T-helper 2 cell treated with Interferon-gamma antibody and Interleukin-4, amounts not matched to agents 100 ng/mL and 5 ng/mL, for 36 hours (primary cell): ENCODE results near the gene IRF2BPL. TPM values are rescaled to one million over a fixed set of nuclear protein-coding genes. Genes with fewer than 3 reads are reported as not detected.

Experiments used
- intact Hi-C: fragments of 100-400 bp; cut with micrococcal nuclease; formaldehyde crosslinking; loops from one replicate; pipeline ENCODE4 v1.15.1; 2023
- total RNA-seq: library from RNA; stranded (reverse); gene quantifications from 2 replicates; pipeline ENCODE4 v1.2.3, GENCODE V29; 2022

The IRF2BPL gene
- total RNA-seq, 1 donor from 2014 or later: 27.1 TPM

DNA sequence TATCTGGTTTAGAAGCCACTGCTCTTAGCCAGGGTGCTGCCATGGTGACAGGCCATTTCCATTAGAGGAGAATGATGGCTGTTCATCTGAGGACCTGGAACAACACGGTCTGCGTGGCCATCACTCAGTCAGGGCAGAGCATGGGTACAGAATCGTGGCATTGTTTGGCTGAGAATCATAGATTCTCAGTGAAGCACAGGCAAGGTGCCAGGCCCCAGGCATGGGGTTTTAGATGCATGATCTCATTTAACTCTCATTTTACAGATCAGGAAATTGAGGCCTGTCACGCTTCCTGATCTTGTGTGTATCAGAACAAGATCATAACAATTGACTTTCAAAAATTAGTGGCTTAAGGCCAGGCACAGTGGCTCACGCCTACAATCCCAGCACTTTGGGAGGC is 26.8 kb upstream of the IRF2BPL start:
- intact Hi-C loops: no loop called here

DNA sequence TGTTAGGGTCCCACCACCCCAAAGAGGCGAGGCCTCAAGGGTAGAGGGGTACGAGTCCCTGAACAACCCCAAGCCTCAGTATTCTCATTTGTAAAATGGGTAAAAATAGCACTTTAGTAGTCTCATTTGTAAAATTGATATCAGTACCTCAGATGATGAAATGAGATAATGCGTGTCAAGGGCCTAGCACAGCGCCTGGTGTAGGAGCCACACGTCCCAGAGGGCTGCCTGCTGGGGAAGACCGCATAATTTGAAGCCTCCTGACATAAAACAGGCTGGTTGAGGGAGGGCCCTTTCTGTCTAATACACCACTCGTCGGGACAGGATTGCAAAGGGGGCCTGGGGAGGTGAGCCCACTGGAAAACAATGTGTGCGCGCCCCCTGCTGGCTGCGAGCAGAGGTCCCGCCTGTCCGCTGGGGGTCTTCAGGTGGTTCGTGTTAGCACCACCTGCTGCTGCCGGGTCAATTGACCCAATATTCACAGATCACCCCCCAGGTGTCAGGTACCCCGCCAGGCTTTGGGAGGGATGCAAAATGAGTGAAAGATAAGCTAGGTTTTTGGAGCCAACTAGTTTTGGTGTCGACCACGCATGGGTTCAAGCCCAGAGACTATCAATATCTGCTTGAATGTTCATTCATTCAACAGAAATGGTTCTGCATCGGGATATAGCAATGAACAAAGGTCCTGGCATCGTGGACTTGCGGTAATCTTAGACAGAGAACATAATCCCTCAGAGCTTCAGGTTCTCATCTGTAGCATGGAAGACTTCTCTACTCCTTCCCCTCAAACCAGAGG is 24.7 kb upstream of the IRF2BPL start:
- intact Hi-C loops: loop anchor here (1.0 to 2.0 kb wide), 3 partner anchors 24 to 177 kb away; partner anchors contain the start of gene IRF2BPL

DNA sequence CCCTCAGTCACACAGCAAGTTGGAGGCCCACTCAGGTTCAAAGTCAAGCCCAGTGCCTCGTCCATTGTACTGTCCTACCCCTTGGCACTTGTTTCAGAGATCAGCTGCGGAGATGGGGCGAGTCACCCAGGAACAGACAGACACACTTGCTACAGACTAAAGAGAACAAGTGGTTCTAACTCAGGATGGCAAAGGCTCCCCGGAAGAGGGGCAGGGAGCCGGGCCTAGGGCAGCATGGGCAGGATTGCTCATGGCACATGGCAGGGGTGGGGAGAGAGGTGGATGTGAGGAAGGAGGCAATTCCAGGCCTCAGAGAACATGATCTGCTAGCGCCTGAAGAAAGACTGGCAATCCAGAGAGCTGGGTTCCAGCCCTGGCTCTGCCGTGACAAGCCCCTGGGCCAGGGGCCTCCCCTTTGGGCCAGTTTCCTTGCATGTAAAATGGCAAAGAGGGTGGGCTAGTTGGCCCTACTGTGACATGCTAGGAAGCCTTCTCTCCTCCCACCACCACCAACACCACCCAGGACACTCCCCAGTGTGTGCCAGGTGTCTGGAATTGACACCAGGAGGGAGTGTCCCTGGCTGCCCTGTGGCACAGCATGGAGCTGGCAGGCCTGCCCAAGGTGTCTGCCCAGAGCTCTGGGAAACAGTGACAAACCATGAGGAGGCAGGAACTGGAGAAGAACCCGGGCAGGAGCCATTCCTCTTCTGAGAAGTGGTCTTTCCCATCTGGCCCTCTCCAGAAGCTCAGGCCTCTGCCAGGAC is 24.0 kb upstream of the IRF2BPL start:
- intact Hi-C loops: loop anchor here (1.0 to 2.0 kb wide), 3 partner anchors 24 to 176 kb away; partner anchors contain the start of gene IRF2BPL

DNA sequence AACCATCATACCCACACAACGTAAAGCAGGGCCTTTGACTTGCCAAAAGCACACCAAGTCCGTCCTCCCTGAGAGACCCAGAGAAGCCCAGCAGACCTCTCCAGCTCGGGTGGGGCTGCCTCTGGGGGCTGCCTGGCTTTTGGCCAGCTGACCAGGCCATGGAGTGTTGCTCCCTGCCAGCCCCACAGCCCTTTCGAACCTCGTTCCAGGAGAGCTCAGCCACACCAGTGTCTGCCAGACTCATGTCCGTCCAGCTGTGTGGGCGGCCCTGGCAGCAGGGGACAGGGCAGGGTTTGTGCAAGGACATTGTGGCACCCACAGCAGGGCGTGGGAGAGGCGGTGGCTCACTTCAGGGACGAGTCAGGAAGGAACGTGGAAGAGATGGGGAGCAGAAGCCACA is 22.6 kb upstream of the IRF2BPL start:
- intact Hi-C loops: no loop called here

DNA sequence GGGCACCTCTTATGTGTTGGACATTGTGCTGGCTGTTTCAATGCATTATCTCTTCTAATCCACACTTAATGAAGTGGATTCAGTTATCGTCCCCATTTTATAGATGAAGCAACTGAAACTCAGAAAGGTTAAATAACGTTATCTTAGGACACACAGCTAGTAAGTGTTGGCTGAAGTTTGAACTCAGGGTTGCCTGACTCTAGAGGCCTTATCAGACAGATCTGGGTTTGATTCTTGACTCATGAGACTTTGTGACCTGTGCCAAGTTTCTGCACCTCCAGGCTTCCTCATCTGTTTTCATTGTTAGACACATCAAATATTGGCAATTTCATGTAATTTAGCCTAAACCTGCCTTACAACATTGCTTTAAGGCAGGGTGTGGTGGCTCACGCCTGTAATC is 18.2 kb upstream of the IRF2BPL start:
- intact Hi-C loops: no loop called here

DNA sequence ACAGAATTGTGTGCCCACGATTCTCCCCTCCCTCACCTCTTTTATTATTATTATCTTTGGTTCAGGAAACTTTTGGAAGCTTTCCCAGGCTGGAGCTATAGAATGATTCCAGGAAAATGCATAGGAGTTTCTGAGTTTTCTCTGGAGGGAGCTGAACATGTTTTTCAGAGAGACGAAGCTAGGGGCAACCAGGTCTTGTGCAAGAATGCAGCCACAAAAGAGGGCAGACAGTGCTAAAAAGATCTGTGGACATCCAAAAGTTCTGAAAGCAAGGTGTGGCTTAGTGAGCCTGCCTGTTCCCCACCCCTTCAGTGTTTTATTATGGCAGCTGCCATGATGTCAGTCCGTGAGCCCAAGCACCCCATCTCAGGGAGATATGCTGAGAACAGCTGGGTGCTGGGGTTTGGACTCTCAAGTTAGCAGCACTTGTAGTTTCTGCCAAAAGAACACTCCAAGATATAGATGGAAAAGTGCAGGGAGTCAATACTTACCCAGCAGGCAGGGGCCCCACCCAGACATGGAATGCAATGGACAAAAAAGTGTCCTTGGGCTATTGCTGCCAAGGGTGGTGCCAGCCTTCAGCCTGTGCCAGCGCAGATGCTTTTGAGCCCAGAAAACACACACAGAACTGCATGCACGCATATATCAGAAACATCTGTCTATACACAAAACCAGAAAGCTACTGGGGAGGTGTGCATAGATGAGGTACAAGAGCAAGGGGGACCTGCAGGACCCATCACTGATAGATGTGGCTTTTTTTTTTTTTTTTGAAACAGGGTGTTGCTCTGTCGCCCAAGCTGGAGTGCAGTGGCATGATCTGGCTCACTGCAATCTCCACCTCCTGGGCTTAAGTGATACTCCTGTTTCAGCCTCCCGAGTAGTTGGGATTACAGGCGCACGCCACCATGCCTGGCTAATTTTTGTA is 17.0 kb upstream of the IRF2BPL start:
- intact Hi-C loops: no loop called here

DNA sequence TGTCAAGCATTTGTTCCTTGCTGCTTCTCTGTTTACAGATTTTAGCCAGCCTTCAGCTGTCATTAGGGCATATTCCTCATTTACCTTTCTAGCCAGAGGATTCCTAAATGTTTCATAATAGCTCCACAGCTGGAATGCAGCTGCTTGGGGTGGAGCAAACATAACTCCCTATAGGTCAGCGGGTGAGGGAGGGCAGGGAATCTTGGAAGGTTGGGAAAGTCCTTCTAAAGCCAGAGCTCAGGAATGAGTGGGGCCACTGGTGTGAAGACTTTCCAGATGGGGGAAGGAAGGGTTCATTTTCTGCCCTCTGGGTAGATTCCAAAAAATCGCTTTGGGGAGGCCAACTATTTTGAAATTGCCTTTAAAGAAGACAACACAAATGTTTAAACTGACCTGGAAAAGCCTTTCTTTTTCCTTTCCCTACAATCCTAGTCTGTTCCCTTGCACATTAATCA is 16.3 kb upstream of the IRF2BPL start:
- intact Hi-C loops: loop anchor here (5.0 kb wide), 1 partner anchor 52 kb away; the partner anchor contains the start of gene CIPC

DNA sequence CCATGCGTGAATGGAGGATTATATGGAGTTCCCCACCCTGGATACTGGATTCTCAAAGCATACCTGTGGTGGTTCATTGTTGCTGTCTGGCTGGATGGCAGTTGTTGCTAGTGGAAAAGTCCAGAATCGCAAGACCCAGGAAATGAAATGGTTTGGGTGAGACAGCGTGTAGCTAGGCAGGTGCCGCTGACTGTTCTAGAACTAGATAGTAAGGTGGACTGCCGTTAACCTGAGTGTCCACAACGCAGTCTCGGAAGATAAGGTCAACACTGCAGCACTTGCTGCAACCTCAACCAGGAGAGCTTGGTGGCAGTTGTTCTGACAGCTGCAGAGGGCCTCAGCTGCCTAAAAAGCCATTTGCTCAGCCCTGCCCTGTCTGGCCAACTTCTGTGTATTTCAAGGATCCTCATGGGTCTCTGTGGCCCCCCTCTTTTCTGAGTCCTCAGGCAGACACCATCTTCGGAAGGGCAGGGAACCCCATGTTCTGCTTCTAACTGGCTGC is 15.5 kb upstream of the IRF2BPL start:
- intact Hi-C loops: loop anchor here (5.0 kb wide), 1 partner anchor 53 kb away; the partner anchor contains the start of gene CIPC

DNA sequence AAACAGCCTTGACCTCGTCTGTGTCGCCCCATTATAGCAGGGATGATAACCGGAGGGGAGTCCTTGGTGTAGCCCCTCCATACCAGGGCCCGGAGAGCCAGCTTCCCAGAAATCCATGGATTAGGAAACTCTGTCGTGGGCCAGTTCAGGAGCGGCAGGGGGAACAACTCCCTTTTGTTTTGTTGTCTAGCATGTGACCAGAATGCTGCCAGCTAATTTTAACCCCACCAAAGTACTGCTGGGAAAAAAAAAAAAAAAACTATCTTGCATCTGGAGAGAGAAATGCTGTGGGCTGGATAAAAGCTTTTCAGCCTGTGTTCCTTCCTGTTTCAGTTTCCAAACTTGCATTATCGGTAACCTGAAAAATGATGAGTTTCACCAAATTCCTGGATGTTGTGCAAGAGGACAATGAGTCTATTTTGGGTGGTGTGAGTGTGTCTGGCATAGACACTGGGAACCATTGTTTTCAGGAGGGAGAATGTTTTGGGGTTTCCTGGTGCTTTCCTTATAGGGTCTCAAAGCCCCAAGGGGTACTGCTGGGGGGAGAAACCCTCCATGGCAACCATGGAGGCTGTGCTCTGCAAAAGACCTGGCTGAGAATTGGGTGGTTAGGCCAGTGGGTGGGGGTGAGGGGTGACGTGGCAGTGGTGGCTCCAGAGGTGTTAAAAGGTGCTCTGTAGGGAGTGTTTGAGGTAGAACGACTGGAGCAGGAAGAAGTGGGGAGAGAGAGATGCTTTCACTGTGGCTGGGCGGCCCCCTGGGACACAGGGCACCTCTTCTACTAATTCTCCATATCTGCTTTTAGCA is 14.9 kb upstream of the IRF2BPL start:
- intact Hi-C loops: loop anchor here (5.0 kb wide), 1 partner anchor 54 kb away; the partner anchor contains the start of gene CIPC

DNA sequence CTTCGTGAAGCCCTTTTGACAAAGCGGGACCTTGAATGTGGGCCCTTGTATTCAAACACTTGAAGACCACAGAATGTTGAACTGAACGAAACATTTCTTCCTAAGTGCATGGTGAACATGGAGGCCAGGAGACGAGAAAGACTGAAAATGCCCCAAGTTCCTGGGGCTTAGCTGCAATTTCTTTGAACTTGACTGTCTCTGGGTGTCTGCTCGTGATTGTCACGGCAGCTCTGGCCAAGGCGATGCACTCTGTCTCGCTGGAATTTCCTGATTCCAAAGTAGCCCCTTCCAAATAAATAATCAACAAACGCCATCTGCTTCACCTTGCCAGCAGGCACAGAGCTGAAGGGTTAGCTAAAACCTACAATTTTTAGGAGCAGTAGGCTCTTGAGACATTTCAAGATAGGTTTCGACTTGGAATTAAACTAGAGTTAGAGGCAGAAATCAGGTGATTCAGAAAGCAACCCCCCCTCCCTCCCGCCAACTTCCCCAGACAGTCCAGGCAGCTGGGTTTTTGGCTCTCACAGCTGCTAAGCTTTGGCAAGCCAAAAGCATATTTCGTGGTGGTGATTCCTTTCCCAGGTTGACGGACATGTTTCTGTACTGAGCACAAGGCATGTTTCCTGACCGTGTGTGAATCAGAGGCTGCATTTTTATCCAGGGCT is 13.5 kb upstream of the IRF2BPL start:
- intact Hi-C loops: loop anchor here (2.0 to 5.0 kb wide), 2 partner anchors 55 to 719 kb away; partner anchors contain the start of genes CIPC and SNW1

DNA sequence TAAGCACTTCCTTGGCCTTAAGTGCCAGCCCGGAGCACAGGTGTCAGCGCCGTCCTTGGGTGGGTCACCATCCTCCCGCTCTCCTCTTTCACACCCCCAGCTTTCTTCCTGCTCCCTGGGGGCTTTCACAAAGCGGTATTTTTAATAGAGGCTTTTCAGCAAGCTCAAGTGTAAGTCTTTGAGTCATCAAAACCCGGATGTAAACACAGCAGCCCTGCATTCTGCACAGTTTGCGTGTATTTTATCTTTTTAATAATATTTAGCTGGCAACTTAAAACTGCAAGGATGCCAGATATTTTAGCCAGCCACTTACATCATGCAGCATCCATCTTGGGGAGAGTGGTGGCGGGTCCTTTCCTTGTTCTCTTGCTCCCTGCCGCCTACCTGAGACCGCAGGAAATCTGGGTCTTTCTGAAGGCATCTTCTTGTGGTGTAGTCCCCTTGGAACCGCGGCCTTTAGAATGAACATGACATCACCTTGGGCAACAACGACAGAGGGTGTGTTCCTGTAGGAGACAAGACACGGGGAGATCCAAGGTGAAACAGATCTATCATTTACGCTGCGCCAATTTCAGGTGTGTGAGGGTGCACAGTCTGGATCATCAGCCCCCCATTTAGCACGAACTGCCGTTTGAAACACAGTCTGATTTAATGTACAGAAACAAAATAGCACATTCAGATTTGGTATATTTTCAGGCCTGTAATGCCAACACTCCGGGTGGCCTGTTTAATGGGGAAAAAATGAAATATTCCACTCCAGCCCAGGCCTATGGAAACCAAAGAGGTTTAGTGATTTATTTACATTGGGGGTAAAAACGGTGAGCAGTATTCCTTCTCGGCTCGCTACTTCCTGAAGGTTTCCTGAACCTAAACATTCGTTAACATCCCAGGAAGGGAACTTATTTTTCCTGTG is 12.5 kb upstream of the IRF2BPL start:
- intact Hi-C loops: loop anchor here (1.0 to 5.0 kb wide), 6 partner anchors 9 to 720 kb away; partner anchors contain the start of genes CIPC, IRF2BPL and SNW1

DNA sequence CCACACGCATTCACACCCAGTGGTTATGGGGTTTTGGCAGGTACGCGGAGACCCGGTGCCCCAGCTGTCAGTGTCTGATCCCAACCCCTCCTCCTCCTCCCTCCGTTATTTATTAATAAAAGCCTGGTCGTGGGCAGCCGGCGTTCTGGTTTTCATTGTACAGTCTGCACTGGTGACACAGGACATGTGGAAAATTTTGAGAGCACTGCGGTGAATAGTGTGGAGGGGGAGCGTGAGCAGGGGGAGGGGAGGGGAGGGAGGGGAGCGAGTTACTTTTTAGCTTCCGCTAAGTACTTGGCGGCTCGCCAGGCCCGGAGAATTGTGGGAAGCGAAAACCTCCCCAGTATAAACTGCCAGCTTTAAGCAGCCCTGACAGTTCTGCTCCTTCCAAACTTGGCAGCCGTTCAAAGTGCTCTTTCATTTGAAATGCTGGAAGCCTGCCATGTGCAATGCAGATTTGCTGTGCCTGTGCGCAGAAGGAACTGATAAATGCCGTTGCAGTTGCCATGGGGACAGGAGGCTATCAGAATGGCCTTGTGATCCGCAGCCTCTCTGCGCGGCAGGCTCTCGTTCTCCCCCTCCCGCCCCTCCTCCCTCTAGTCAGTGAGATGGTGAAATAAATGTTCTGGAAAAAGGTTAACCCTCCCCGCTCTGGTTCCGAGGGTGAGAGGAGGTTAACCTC is 11.7 kb upstream of the IRF2BPL start:
- intact Hi-C loops: loop anchor here (1.0 to 5.0 kb wide), 6 partner anchors 8 to 721 kb away; partner anchors contain the start of genes CIPC, IRF2BPL and SNW1

DNA sequence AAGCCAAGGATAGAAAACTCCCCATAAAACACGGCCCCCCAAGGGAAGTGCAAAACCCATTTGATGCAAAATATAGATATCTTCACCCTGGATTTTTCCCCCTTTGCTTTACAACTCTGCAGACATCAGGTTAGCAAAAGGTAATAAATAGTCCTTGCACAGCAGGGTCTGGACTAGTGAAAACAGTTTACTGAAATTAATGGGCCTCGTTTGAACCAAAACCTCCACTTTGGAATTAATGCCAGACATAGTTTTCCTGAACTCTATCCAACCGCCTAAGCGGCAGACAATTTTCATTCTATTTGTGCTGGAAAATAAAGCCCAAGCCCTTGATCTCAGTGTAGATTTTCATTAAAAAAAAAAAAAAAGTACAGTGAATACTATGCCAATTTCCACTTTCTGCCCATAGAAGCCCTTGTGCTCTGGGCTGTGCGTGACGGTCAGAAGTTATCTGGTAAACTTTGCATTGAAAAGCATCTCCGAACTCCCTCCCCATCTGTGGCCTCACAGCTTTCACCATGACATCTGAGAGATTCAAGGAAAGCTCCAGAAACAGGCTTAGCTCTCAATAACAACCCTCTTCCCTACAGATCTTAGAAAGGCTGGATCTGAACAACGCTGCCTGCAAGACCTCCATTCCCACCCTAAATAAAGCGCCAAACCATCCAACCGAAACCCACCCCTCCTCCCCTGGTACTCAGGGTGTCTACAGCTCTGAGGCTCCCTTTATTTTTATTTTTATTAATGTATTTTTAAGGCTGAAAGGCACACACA is 11.0 kb upstream of the IRF2BPL start:
- intact Hi-C loops: loop anchor here (1.0 to 5.0 kb wide), 6 partner anchors 7 to 721 kb away; partner anchors contain the start of genes CIPC, IRF2BPL and SNW1

DNA sequence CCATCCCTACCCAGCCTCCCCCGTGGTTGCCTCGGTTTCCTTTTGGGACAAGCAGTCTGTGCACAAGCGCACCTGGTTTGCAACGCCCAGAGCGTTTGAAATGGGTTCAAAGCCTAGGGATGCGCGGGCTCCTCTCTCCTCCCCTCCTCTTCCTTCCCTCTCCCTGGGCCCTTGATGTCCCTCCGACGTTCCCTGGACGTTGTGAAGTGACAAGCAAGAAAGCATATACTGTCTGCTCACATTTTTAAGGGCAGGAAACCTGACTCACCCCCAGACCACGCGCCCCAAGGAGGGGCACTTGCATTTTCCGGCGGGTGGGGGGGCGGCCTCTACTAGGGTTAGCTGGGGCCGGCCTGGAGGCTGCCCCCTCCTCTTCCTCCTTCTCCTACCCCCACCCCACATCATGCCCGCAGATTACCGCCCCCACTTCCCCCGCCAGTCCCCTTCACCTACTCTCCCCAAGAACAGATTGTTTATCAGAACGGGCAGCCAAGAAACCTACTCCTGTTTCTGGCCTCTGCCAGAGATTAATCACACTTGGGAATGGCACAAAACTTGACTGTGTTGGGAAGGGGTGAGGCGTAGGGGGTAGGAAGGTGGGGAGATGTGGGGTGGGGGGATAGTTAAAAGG is 9.5 kb upstream of the IRF2BPL start:
- intact Hi-C loops: no loop called here

DNA sequence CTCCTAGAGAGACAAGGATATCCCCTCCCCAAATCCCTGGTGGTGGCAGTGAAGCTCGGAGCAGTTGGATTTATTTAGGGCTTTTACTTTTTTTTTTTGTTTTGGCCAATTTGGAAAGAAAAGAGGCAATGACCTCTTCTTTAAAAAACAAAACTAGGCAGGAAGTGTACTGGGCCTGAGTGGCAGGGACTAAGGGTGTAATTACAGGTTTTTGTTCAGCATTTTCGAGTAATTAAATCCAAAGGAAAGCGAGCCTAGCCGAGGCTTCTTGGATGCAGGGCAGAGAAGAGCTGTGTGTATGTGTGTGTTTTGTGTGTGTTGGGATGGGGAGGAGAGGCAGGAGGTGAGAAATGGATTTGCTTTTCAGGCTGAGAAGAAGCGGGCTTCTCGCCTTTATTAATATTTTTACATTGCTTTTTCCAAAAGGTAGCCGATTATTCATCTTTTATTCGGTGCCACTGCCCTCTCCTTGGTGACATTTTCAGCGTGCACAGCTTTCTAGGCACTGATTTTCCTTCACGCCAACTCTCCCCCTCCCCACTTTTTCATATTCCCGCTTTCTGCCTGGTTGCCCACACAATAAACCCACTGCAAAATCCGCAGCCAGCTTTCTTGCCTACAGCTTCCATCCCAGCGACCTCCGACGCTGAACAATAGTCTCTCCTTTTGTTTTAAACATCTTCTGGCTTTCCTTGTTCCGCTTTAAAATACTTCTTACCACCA is 8.9 kb upstream of the IRF2BPL start:
- intact Hi-C loops: no loop called here
